A673 (cell line): Measurements from ENCODE around the gene KIF3A. TPM values are rescaled to one million over a fixed set of nuclear protein-coding genes. Genes with fewer than 3 reads are reported as not detected.

Experiments
- BruUV-seq: library from RNA; stranded (reverse); fragments of 400-500 nt; replicated peaks from 2 replicates; lab custom pipeline; 2021; lab: Mats Ljungman, UMichigan
- CTCF ChIA-PET: fragments of 300-600 bp; sonication (Branson Sonifier 250); formaldehyde crosslinking; loops from one replicate; lab custom pipeline; 2022; ENCODE audit warnings: antibody characterized with exemption; lab: Charles Lee
- POLR2A ChIA-PET: fragments of 300-600 bp; sonication (Branson Sonifier 250); formaldehyde crosslinking; loops from one replicate; lab custom pipeline; 2022; ENCODE audit warnings: antibody characterized with exemption; ENCODE audit not compliant: low non-redundant PET; lab: Charles Lee
- DNase-seq: peaks from one replicate; pipeline ENCODE4 v3.0.0-alpha.2; 2015; ENCODE audit warnings: low spot score
- H3K27ac ChIP-seq: fragments of 200-600 bp; sonication (generic); 2 replicates; pipeline ENCODE4 v1.5.1; 2016; ENCODE audit warnings: mixed run types, low read depth, mild to moderate bottlenecking, mixed read lengths, antibody characterized with exemption, low read length; ENCODE audit not compliant: poor library complexity, severe bottlenecking
- H3K27me3 ChIP-seq: fragments of 200-600 bp; sonication (generic); replicated peaks from 2 replicates; pipeline ENCODE4 v1.6.1; 2017; ENCODE audit warnings: mixed run types, low read depth, mild to moderate bottlenecking, mixed read lengths, antibody characterized with exemption, low read length; ENCODE audit not compliant: insufficient read depth, poor library complexity
- H3K36me3 ChIP-seq: fragments of 200-600 bp; sonication (generic); 2 replicates; pipeline ENCODE4 v1.6.1; 2016; ENCODE audit warnings: mixed run types, mild to moderate bottlenecking, mixed read lengths, antibody characterized with exemption, low read length; ENCODE audit not compliant: insufficient read depth, poor library complexity, severe bottlenecking
- H3K4me1 ChIP-seq: fragments of 200-600 bp; sonication (generic); 2 replicates; pipeline ENCODE4 v1.6.1; 2017; ENCODE audit warnings: mixed run types, mild to moderate bottlenecking, mixed read lengths, antibody characterized with exemption, low read length; ENCODE audit not compliant: insufficient read depth, poor library complexity, severe bottlenecking
- H3K4me3 ChIP-seq: fragments of 200-600 bp; sonication (generic); 2 replicates; pipeline ENCODE4 v1.5.1; 2016; ENCODE audit warnings: low read depth, mixed run types, mild to moderate bottlenecking, mixed read lengths, low read length; ENCODE audit not compliant: poor library complexity, severe bottlenecking
- H3K9me3 ChIP-seq: fragments of 200-600 bp; sonication (generic); 2 replicates; pipeline ENCODE4 v1.6.1; 2016; ENCODE audit warnings: mixed run types, low read depth, mild to moderate bottlenecking, mixed read lengths, antibody characterized with exemption, low read length; ENCODE audit not compliant: poor library complexity, severe bottlenecking
- EZH2 ChIP-seq: fragments of 200-600 bp; sonication (generic); IDR thresholded peaks from 2 replicates; pipeline ENCODE4 v1.6.1; 2017; ENCODE audit warnings: borderline replicate concordance, low read depth, mild to moderate bottlenecking, mixed read lengths, antibody characterized with exemption, low read length; ENCODE audit not compliant: poor library complexity, severe bottlenecking
- intact Hi-C: fragments of 100-400 bp; cut with micrococcal nuclease; formaldehyde crosslinking; loops from one replicate; pipeline ENCODE4 v1.10.0; 2022; ENCODE audit not compliant: unreplicated experiment
- total RNA-seq: library from RNA; stranded (reverse); gene quantifications from 2 replicates; pipeline ENCODE4 v1.2.3, GENCODE V29; 2021
- TF ChIP-seq, protein P1 (sequence below): fragments of 300-800, 200-600 bp; sonication (generic); conservative IDR thresholded peaks from 2 replicates; pipeline ENCODE4 v1.5.1; 2017; ENCODE audit warnings: low read depth, mild to moderate bottlenecking, antibody characterized with exemption, low read length, moderate library complexity, mixed read lengths

The KIF3A gene
- total RNA-seq, 1 experiment from 2014 or later, result 19.1 TPM

DNA sequence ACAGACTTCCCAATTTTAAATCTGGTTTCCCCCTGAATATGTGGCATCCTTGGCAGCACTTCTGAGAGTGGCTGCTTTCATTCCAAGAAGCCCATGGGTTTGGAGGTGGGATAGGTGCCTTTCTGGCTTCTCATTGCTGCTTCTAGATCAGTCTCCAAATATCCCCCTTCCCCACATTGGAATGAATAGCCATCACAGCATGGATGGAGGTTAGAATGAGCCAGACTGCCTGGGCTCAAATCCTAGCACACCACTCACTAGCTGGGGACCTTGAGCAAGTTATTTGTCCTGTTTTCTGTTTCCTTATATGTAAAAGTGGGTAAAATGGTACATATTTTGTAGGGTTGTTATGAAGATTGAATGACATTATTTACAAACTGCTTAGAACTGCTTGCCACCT, 93.2 kb downstream of the KIF3A start:
- Histone ChIP-seq H3K9me3 (no peaks in the 10 kb centered on the region), H3K36me3 (peaks cover 14% of the 10 kb centered on the region), H3K4me1 (no peaks in the 10 kb centered on the region), H3K27me3 (no peaks in the 10 kb centered on the region), H3K27ac (no peak overlapping the region), H3K4me3 (no peak overlapping the region)
- DNase-seq, result no peak
- ChIA-PET CTCF (no interaction called here), POLR2A (no interaction called here)
- no TSS peak for BruUV-seq
- TF ChIP-seq EZH2, result no peak
- TF ChIP-seq, protein P1, sequence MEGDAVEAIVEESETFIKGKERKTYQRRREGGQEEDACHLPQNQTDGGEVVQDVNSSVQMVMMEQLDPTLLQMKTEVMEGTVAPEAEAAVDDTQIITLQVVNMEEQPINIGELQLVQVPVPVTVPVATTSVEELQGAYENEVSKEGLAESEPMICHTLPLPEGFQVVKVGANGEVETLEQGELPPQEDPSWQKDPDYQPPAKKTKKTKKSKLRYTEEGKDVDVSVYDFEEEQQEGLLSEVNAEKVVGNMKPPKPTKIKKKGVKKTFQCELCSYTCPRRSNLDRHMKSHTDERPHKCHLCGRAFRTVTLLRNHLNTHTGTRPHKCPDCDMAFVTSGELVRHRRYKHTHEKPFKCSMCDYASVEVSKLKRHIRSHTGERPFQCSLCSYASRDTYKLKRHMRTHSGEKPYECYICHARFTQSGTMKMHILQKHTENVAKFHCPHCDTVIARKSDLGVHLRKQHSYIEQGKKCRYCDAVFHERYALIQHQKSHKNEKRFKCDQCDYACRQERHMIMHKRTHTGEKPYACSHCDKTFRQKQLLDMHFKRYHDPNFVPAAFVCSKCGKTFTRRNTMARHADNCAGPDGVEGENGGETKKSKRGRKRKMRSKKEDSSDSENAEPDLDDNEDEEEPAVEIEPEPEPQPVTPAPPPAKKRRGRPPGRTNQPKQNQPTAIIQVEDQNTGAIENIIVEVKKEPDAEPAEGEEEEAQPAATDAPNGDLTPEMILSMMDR, result no peak
- intact Hi-C loops, result no loop called here

Other genes starting within 250 kb of the KIF3A start
- 5.7 and 6.9 TPM in 2 replicates for gene IRF1, start 246.8 kb downstream of the KIF3A start, total RNA-seq
- not detected in 2 replicates for gene IL5, start 194.0 kb downstream of the KIF3A start, total RNA-seq
- 43.6 and 45.2 TPM in 2 replicates for gene RAD50, start 180.6 kb downstream of the KIF3A start, total RNA-seq
- gene IL13, start 79.4 kb downstream of the KIF3A start, total RNA-seq, result not detected in 2 replicates
- not detected in 2 replicates for gene IL4, start 63.6 kb downstream of the KIF3A start, total RNA-seq
- gene CCNI2, start 9.9 kb upstream of the KIF3A start, total RNA-seq, result 0.11 TPM in 1 of 2 replicates, not detected in the other
- 26.4 and 33.0 TPM in 2 replicates for gene SEPTIN8, start 39.7 kb upstream of the KIF3A start, total RNA-seq
- not detected in 2 replicates for gene SOWAHA, start 75.8 kb upstream of the KIF3A start, total RNA-seq
- gene SHROOM1, start 93.1 kb upstream of the KIF3A start, total RNA-seq, result 0.28 and 0.54 TPM in 2 replicates
- gene GDF9, start 128.9 kb upstream of the KIF3A start, total RNA-seq, result 0.32 and 1.1 TPM in 2 replicates
- gene UQCRQ, start 129.1 kb upstream of the KIF3A start, total RNA-seq, result 542 and 564 TPM in 2 replicates
- 2.9 and 4.0 TPM in 2 replicates for gene LEAP2, start 136.1 kb upstream of the KIF3A start, total RNA-seq
- gene AFF4, start 226.1 kb upstream of the KIF3A start, total RNA-seq, result 81.0 and 85.3 TPM in 2 replicates